HG02973 (cell line): ENCODE results near the gene GAMT.
"Not testable (repeated sequence)": the region's sequence is repeated elsewhere in the genome, so short reads cannot be mapped to it uniquely, and the experiment has no call there.

Source experiments
- ATAC-seq: cut with Tn5 transposase; IDR thresholded peaks from one replicate; pipeline ENCODE4 v1.9.1; 2021; ENCODE audit warnings: moderate library complexity; ENCODE audit not compliant: unreplicated experiment

The GAMT gene

GRCh38 chr19:1401138-1401888, at the start of gene GAMT:
TSS of gene GAMT (minus strand) at chr19:1401542. CDS start at chr19:1401476, 66 bp downstream.
- no peak for ATAC-seq

- ATAC-seq: no peak
These were observed 48.4 kb upstream of the GAMT start, which contains the start of gene APC2 for GRCh38 chr19:1449467-1450442. TSS of gene APC2 (plus strand) at chr19:1450121. CDS start at chr19:1453002, 2,881 bp downstream.

GRCh38 chr19:1447944-1448343, 46.6 kb upstream of the GAMT start:
- ATAC-seq: no peak

- no peak for ATAC-seq
These were observed 46.2 kb upstream of the GAMT start for GRCh38 chr19:1447504-1447903.

- ATAC-seq: no peak
These were observed 45.6 kb upstream of the GAMT start for GRCh38 chr19:1446713-1447481.

- no peak for ATAC-seq
These were observed 44.8 kb upstream of the GAMT start for GRCh38 chr19:1445932-1446712.

- ATAC-seq: no peak
These were observed 44.0 kb upstream of the GAMT start for GRCh38 chr19:1445185-1445931.

GRCh38 chr19:1441677-1442438, 40.5 kb upstream of the GAMT start:
- ATAC-seq: no peak

- ATAC-seq: no peak
These were observed 39.7 kb upstream of the GAMT start for GRCh38 chr19:1441022-1441426.

GRCh38 chr19:1440418-1440801, 39.1 kb upstream of the GAMT start:
- ATAC-seq: no peak

- not testable (repeated sequence) for ATAC-seq
These were observed 38.4 kb upstream of the GAMT start for GRCh38 chr19:1439525-1440417.

- ATAC-seq: no peak
These were observed 37.6 kb upstream of the GAMT start for GRCh38 chr19:1438933-1439354.

GRCh38 chr19:1438035-1438932, 36.9 kb upstream of the GAMT start, which contains the start of gene RPS15:
TSS of gene RPS15 (plus strand) at chr19:1438396. CDS start at chr19:1438426, 30 bp downstream.
- peak; percentile 72 for ATAC-seq

- no peak for ATAC-seq
These were observed 36.3 kb upstream of the GAMT start for GRCh38 chr19:1437609-1438008.

- no peak for ATAC-seq
These were observed 34.1 kb upstream of the GAMT start for GRCh38 chr19:1435378-1435989.

- ATAC-seq: no peak
These were observed 33.3 kb upstream of the GAMT start for GRCh38 chr19:1434577-1435060.
